Activated T-cell treated with anti-CD3 and anti-CD28 coated beads, Interleukin-2, amount 50 U/mL, for 4 hours (primary cell): Measurements from ENCODE around the gene CDH24. TPM values are rescaled to one million over a fixed set of nuclear protein-coding genes. Genes with fewer than 3 reads are reported as not detected.

Experiments
- ATAC-seq, 2 donors: fragments of 200-7000 bp; cut with Tn5 transposase; one replicate each; pipeline ENCODE4 v1.10.0; 2021
- DNase-seq: peaks from one replicate; pipeline ENCODE4 v3.0.0-alpha.2; 2020
- H3K27me3 Mint-ChIP-seq: one replicate; pipeline ENCODE4 v1.8.0; 2021; ENCODE audit warnings: low read depth, mixed read lengths
- H3K36me3 Mint-ChIP-seq: one replicate; pipeline ENCODE4 v1.8.0; 2022; ENCODE audit warnings: mixed read lengths; ENCODE audit not compliant: insufficient read depth
- H3K4me1 Mint-ChIP-seq: one replicate; pipeline ENCODE4 v1.8.0; 2021; ENCODE audit warnings: low read depth, mixed read lengths
- H3K4me3 Mint-ChIP-seq: one replicate; pipeline ENCODE4 v1.8.0; 2021; ENCODE audit warnings: mild to moderate bottlenecking, moderate library complexity, mixed read lengths
- H3K9me3 Mint-ChIP-seq: one replicate; pipeline ENCODE4 v1.8.0; 2021; ENCODE audit warnings: mixed read lengths
- total RNA-seq, 3 donors: library from RNA; stranded (reverse); gene quantifications; one replicate each; pipeline ENCODE4 v1.2.1, GENCODE V29; 2021

CDH24 gene, protein sequence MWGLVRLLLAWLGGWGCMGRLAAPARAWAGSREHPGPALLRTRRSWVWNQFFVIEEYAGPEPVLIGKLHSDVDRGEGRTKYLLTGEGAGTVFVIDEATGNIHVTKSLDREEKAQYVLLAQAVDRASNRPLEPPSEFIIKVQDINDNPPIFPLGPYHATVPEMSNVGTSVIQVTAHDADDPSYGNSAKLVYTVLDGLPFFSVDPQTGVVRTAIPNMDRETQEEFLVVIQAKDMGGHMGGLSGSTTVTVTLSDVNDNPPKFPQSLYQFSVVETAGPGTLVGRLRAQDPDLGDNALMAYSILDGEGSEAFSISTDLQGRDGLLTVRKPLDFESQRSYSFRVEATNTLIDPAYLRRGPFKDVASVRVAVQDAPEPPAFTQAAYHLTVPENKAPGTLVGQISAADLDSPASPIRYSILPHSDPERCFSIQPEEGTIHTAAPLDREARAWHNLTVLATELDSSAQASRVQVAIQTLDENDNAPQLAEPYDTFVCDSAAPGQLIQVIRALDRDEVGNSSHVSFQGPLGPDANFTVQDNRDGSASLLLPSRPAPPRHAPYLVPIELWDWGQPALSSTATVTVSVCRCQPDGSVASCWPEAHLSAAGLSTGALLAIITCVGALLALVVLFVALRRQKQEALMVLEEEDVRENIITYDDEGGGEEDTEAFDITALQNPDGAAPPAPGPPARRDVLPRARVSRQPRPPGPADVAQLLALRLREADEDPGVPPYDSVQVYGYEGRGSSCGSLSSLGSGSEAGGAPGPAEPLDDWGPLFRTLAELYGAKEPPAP
- under 1 TPM; 0.51 to 0.87 (median 0.65) TPM for total RNA-seq

DNA sequence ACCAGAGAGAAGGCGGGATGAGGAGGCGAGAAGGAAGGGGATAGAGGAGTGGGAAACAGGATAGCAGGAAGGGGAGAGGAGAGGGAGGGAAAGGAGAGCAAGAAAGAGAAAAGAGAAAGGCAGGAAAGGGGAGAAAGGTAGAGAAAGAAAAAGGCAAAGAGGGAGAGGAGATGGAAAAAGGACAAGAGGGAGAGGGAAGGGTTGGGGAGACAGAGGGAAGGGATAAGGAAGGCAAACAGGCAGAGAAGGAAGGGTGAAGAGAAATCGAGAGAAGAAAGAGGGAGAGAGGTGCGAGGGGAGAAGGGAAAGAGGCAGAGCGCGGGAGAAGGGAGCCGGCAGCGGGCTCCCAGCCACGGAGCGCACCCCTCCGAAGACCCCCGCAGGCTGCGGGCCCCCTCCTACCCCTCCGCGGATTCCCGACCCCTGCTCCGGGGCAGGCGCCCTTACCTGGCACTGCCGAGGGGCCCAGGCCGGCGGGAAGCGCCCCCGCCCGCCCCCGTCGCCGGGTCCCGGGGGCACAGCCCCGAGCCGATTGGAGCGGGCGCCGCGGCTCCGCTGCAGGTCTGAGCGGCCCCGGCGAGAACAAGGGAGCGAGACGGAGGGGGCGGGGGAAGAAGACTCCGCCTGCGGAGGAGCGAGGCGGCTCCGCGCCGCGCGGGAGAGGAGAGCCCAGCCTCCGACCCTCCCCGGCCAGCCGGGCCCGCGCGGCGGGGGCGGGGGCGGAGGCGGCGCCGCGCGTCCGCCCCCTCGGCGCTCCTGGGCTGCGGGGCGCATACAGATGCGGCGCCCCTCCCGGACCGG is at the start of gene CDH24:
Gene CDH24, minus strand, starts transcription at position 565 of the 801 bp plus-strand sequence. CDS start 1,787 bp downstream, outside the sequence.
- H3K27me3 Mint-ChIP-seq = peaks cover 2% of the 10 kb centered on the region
- H3K9me3 Mint-ChIP-seq = no peaks in the 10 kb centered on the region
- H3K36me3 Mint-ChIP-seq = peaks cover 15% of the 10 kb centered on the region
- DNase-seq (peak; percentile 62), ATAC-seq (peak; percentile 77 to 82)
- peaks cover 17% of the 10 kb centered on the region for H3K4me1 Mint-ChIP-seq
- H3K4me3 Mint-ChIP-seq = peak within 1 kb of the TSS; percentile 84

GRCh38 chr14:23106747-23107045 is 49.4 kb upstream of the CDH24 start:
- Mint-ChIP-seq H3K9me3 (no peaks in the 10 kb centered on the region), H3K4me1 (no peaks in the 10 kb centered on the region), H3K27me3 (no peaks in the 10 kb centered on the region), H3K4me3 (no peak overlapping the region), H3K36me3 (no peaks in the 10 kb centered on the region)
- ATAC-seq (no peak), DNase-seq (no peak)

GRCh38 chr14:23105348-23105824 is 48.1 kb upstream of the CDH24 start:
- H3K4me3 Mint-ChIP-seq = no peak overlapping the region
- DNase-seq = no peak
- ATAC-seq = no peak
- H3K4me1 Mint-ChIP-seq = no peaks in the 10 kb centered on the region
- no peaks in the 10 kb centered on the region for H3K36me3 Mint-ChIP-seq
- H3K9me3 Mint-ChIP-seq = no peaks in the 10 kb centered on the region
- H3K27me3 Mint-ChIP-seq = no peaks in the 10 kb centered on the region

DNA sequence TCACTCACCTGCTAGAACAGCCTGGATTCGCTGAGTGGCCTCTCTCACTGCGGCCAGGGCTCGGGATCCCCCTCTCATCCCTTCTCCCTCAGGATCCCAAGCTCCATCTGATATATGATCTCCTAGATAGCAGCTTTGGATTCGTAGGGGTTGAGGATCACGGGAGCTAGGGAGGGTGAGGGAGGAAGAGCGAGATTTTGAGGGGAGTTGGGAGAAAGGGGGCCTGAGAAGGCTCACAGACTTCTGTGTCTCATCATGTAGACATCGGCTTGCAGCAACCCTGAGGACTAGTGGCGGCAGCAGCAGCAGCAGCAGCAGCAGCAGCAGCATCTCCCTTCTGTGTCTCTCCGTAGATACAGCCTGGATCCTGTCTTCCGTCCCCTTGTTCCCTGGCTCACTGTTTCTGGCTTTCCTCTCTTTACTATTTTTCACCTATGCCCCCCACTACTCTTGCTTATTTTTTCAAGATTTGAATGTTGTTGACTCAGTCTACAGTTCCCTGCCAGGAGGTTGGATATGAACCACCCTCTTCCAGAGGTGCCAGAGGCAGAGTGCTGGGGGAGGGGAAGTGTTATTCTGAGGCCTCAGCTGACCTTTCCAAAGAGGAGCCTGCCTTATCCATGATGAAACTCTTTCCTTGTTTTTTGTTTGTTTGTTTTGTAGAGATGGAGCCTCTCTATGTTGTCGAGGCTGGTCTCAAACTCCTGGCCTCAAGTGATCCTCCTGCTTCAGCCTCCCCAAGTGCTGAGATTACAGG is 47.4 kb upstream of the CDH24 start, which contains the start of gene CIROP:
Gene CIROP, minus strand, starts transcription at position 399 of the 757 bp plus-strand sequence. Its CDS starts 69 bp downstream, at position 330.
- Mint-ChIP-seq H3K36me3 (no peaks in the 10 kb centered on the region), H3K9me3 (no peaks in the 10 kb centered on the region)

DNA sequence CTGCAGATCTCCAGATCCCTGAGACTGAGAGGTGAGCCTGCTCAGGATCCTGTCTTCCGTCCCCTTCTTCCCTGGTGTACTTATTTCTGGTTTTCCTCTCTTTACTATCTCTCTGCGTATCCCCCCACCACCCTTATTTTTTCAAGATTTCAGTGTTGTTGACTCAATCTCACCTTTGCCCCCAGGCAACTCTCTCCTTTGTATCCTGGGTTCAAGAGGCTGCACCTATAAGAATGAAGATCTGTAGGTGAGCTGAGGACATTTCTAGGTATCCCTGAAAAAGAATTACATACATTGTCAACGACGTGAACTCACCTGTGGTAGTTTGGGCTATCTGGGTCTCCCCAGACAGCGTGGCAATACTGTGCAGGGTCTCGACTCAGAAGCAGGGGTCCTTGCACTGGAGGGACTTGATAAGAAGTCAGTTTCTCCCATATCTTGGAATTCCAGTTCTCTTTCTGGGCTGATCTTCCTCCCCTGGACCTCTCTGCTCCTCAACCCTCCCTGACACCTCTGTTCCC is 46.8 kb upstream of the CDH24 start:
- peaks cover 2% of the 10 kb centered on the region for H3K36me3 Mint-ChIP-seq
- no peak for ATAC-seq

More for the DNA sequence above, 47.4 kb upstream of the CDH24 start, which contains the start of gene CIROP:
- Mint-ChIP-seq H3K27me3 (no peaks in the 10 kb centered on the region), H3K4me3 (no peak within 1 kb of the TSS), H3K4me1 (peaks cover under 1% of the 10 kb centered on the region)
- DNase-seq (no peak), ATAC-seq (no peak)

GRCh38 chr14:23103581-23103980 is 46.3 kb upstream of the CDH24 start:
- ATAC-seq (no peak), DNase-seq (no peak)
- H3K4me3 Mint-ChIP-seq = no peak overlapping the region
- no peaks in the 10 kb centered on the region for H3K9me3 Mint-ChIP-seq
- H3K27me3 Mint-ChIP-seq = no peaks in the 10 kb centered on the region
- peaks cover 4% of the 10 kb centered on the region for H3K36me3 Mint-ChIP-seq
- peaks cover 5% of the 10 kb centered on the region for H3K4me1 Mint-ChIP-seq

More for the DNA sequence above, 46.8 kb upstream of the CDH24 start:
- Mint-ChIP-seq H3K27me3 (no peaks in the 10 kb centered on the region), H3K9me3 (no peaks in the 10 kb centered on the region), H3K4me1 (peaks cover 4% of the 10 kb centered on the region), H3K4me3 (no peak overlapping the region)
- DNase-seq = no peak

DNA sequence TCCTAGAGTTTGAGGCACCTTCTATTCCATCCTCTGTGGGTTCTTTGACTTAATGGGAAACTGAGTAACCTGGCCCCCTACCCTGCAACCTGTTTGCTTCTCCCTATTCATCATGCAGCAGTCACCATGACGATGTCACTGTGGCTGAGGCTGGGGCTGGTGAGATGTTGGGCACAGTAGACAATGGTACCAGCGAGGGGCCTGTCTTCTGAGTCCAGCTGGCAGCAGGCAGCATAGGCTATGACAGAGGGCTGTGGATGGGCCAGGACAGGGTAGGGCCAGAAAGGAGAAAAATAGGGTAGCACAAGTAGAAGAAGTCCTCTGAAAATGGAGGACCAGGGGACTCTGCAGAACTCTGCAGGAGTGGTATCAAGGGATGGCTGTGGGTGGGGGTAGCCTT is 45.5 kb upstream of the CDH24 start:
- DNase-seq = no peak
- Mint-ChIP-seq H3K4me3 (no peak overlapping the region), H3K36me3 (peaks cover 6% of the 10 kb centered on the region), H3K27me3 (no peaks in the 10 kb centered on the region), H3K4me1 (peaks cover 8% of the 10 kb centered on the region), H3K9me3 (no peaks in the 10 kb centered on the region)
- no peak for ATAC-seq

DNA sequence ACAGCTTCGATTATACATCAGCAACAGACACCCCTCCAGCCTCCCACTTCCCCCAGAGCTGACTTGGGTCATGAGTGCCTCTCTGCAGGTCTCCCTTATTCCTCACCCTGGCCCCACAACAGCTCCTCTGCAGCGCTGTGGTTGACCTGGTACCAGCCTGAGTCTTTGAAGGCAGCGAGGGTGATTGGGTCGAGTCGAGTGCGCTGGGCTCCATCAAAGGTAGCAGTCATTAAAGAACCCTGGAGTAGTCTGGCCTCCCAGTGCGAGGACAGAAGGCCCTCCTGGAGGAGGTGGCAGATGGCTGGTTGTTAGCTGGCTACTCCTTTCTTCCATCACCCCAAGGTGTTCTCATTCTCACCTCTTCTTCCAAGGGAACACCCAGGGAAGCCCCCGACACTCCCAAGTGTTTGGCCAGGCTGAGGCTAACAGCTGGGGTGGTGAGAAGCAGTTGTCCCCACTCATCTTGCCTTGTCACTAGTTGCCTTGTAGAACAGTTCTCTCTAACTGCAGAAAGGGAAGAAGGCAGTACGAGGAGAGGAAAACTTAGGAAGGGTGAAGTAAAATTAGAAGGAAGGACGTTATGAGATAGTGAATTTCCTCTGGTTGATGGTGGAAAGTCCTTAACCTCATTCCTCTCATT is 44.8 kb upstream of the CDH24 start:
- Mint-ChIP-seq H3K9me3 (no peaks in the 10 kb centered on the region), H3K27me3 (no peaks in the 10 kb centered on the region), H3K4me3 (no peak overlapping the region), H3K4me1 (peaks cover 15% of the 10 kb centered on the region), H3K36me3 (peaks cover 13% of the 10 kb centered on the region)
- DNase-seq = no peak
- ATAC-seq = no peak

- peaks cover 22% of the 10 kb centered on the region for H3K4me1 Mint-ChIP-seq
- H3K36me3 Mint-ChIP-seq = peaks cover 14% of the 10 kb centered on the region
- DNase-seq (no peak), ATAC-seq (no peak)
- H3K27me3 Mint-ChIP-seq = no peaks in the 10 kb centered on the region
- no peak overlapping the region for H3K4me3 Mint-ChIP-seq
- H3K9me3 Mint-ChIP-seq = no peaks in the 10 kb centered on the region
Measured at GRCh38 chr14:23101213-23101970, 44.1 kb upstream of the CDH24 start.

DNA sequence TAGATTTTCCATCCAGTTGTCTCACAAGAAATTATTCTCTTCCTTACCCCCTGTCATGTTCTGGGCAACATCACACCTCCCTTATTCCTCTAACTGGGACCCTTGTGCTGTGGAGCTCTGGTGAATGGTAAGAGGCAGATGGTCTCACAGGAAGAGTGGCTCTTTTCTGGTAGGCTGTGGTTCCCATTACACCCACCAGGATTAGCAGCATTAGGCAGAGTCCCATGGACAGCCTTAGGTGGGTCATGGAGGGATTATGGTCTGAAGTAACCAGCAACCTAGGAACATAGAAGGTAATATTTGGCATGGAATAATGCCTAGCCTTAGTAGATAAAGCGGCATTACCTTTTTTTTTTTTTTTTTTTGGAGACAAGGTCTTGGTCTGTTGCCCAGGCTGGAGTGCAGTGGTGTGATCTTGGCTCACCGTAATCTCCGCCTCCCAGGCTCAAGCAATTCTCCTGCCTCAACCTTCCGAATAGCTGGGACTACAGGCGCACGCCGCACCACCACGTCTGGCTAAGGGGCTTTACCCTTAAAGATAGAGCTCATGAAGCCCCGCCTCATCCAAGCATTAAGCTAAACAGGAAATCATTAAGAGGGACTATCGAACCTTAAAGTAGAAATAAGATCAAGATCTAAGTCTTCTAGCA is 42.0 kb upstream of the CDH24 start:
- Mint-ChIP-seq H3K36me3 (peaks cover 14% of the 10 kb centered on the region), H3K4me3 (no peak overlapping the region), H3K27me3 (no peaks in the 10 kb centered on the region), H3K4me1 (peaks cover 24% of the 10 kb centered on the region), H3K9me3 (no peaks in the 10 kb centered on the region)
- DNase-seq (no peak), ATAC-seq (no peak)

DNA sequence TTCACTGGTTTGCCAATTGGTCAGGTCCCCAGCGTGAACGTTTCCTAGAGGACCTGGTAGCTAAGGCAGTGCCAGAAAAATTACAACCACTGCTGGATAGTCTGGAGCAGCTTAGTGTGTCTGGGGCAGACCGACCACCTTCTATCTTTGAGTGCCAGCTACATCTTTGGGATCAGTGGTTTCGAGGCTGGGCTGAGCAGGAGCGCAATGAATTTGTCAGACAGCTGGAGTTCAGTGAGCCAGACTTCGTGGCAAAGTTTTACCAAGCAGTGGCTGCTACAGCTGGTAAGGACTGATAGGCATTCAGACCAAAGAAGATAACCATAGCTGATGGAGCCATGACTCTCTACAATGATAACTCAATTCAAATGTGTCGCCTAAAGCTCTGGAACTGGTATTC is 40.5 kb upstream of the CDH24 start:
- peaks cover 18% of the 10 kb centered on the region for H3K36me3 Mint-ChIP-seq

More for the DNA sequence above, 40.5 kb upstream of the CDH24 start:
- no peak for ATAC-seq
- Mint-ChIP-seq H3K27me3 (no peaks in the 10 kb centered on the region), H3K4me3 (no peak overlapping the region), H3K9me3 (no peaks in the 10 kb centered on the region), H3K4me1 (peaks cover 33% of the 10 kb centered on the region)
- no peak for DNase-seq
